AG10803 (cell line): Measurements from ENCODE around the gene ARHGEF25.
A peak's percentile ranks its signal among the peaks of the same experiment; 100 is the strongest.

ENCODE experiments used
- DNase-seq: peaks from one replicate; pipeline ENCODE4 v3.0.0; 2010; ENCODE audit warnings: low read depth
- H3K4me3 ChIP-seq: 2 replicates; pipeline ENCODE4 v1.5.1; 2011; ENCODE audit warnings: mild to moderate bottlenecking, low read length, control low read depth
- TF ChIP-seq, protein P1 (sequence below): conservative IDR thresholded peaks from 2 replicates; pipeline ENCODE4 v1.5.1; 2011; ENCODE audit warnings: mild to moderate bottlenecking, low read length, control low read depth, inconsistent platforms

Gene ARHGEF25

GRCh38 chr12:57605811-57606311 lies 5.4 kb upstream of the ARHGEF25 start:
- TF ChIP-seq, protein P1, sequence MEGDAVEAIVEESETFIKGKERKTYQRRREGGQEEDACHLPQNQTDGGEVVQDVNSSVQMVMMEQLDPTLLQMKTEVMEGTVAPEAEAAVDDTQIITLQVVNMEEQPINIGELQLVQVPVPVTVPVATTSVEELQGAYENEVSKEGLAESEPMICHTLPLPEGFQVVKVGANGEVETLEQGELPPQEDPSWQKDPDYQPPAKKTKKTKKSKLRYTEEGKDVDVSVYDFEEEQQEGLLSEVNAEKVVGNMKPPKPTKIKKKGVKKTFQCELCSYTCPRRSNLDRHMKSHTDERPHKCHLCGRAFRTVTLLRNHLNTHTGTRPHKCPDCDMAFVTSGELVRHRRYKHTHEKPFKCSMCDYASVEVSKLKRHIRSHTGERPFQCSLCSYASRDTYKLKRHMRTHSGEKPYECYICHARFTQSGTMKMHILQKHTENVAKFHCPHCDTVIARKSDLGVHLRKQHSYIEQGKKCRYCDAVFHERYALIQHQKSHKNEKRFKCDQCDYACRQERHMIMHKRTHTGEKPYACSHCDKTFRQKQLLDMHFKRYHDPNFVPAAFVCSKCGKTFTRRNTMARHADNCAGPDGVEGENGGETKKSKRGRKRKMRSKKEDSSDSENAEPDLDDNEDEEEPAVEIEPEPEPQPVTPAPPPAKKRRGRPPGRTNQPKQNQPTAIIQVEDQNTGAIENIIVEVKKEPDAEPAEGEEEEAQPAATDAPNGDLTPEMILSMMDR = no peak
- H3K4me3 ChIP-seq = peak overlapping the region; percentile 75

GRCh38 chr12:57606399-57606798 lies 4.8 kb upstream of the ARHGEF25 start:
- DNase-seq = no peak
- TF ChIP-seq, protein P1 = no peak

More at GRCh38 chr12:57605811-57606311, 5.4 kb upstream of the ARHGEF25 start:
- DNase-seq = no peak

DNA sequence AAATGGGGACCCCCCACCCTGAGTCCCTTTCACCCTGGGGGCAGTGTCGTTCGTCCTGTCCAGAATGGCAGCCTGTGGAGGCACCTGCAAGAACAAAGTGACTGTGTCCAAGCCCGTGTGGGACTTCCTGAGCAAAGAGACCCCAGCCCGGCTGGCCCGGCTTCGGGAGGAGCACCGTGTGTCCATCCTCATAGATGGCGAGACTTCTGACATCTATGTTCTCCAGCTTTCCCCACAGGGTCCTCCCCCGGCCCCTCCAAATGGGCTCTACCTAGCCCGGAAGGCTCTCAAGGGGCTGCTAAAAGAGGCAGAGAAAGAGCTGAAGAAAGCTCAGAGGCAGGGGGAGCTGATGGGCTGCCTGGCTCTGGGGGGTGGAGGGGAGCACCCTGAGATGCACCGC lies 4.4 kb upstream of the ARHGEF25 start:
- no peak for DNase-seq
- H3K4me3 ChIP-seq = no peak overlapping the region
- TF ChIP-seq, protein P1 = no peak

More at GRCh38 chr12:57606399-57606798, 4.8 kb upstream of the ARHGEF25 start:
- H3K4me3 ChIP-seq = no peak overlapping the region

DNA sequence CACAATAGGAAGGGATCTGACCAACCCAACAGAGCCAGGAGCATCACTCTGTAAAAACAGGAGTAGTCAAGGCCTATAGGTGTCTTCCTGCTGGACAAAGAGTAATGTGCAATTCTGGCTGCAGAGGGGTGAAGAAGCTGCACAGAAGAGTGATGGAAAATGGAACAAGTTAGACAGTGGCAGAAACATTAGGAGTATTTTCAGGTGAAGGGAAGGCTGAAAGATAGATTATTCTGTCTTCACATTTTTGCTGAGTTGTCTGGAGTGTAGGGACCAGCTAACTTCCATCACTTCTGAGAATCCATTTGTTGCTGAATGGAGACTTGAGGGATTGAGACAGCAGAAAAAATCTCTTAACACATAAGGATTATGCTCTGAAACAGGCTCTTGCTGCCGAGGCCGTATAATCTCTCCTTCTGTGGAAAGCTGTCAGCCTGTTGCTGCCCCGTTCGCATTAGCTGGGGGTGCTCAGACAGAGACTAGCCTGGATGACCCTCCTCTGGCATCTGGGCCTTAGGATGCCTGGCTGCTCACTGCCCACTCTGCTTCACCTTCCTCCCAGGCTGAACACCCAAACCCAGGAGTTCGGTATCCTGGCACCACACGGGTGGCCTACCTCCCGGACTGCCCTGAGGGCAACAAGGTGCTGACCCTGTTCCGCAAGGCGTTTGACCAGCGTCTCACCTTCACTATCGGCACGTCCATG lies 3.1 kb upstream of the ARHGEF25 start:
- TF ChIP-seq, protein P1 = no peak
- DNase-seq = no peak
- H3K4me3 ChIP-seq = no peak overlapping the region

GRCh38 chr12:57609101-57609780 lies 2.0 kb upstream of the ARHGEF25 start:
- no peak overlapping the region for H3K4me3 ChIP-seq
- TF ChIP-seq, protein P1 = no peak
- DNase-seq = no peak

DNA sequence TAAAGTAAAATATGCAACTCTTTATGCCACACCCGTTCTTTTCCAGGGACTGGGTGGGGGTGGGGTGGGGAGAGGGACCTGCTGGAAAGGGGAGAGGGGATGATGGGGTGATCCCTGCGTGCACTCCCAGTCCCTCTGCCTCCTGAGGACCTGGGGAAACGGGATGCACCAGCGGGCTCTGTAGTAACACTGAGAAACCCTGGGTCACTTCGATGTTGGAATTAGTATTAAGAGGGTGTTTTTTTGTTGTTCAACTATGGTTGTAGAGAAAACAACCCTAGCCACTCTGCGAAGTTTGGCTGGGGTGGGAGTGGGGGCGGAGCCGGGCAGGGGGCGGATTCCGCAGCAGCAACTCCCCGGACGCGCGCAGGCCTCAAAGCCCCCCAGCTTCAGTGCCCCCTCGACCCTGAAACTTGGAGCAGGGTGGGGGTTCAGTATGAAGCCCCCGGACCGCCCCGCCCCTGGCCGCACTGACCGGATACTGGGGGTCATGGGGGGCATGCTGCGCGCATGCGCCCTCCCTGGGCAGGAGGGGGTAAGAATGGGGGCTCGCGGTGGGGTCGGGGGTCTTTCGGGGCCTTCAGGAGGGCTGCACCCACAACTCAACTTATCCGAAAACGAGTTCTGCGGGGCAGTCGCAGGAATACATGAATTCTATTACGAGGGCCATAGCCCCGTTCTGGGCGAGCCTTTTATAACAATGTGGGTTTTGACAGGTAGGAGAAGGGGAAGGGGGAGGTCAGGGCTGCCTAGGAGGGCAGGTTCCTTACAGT lies 1.3 kb upstream of the ARHGEF25 start:
- no peak overlapping the region for H3K4me3 ChIP-seq
- DNase-seq = no peak
- TF ChIP-seq, protein P1 = no peak
